Esophagus squamous epithelium (tissue), 5 donors: ENCODE results near the gene TTC31. TPM values are rescaled to one million over a fixed set of nuclear protein-coding genes. Genes with fewer than 3 reads are reported as not detected.
"Not testable (repeated sequence)": the region's sequence is repeated elsewhere in the genome, so short reads cannot be mapped to it uniquely, and the experiment has no call there.

Source experiments
- DNase-seq: peaks from one replicate; lab custom pipeline; 2025; lab: John Stamatoyannopoulos, UW
- H3K27ac ChIP-seq, 4 donors: fragments of 200-600 bp; sonication (generic); one replicate each; pipeline ENCODE4 v1.5.1; 2016 to 2019; ENCODE audit warnings: mild to moderate bottlenecking in 1 of 4
- H3K27me3 ChIP-seq, 4 donors: fragments of 200-600 bp; sonication (generic); 1 replicate in 3 of 4; 2 replicates in 1 of 4; pipeline versions ENCODE4 v1.5.1 to v1.6.0; 2017 to 2021; ENCODE audit warnings: antibody characterized with exemption in 1 of 4
- H3K36me3 ChIP-seq, 3 donors: fragments of 200-600 bp; sonication (generic); one replicate each; pipeline ENCODE4 v1.5.1; 2016 to 2019
- H3K4me1 ChIP-seq, 3 donors: fragments of 200-600 bp; sonication (generic); one replicate each; pipeline ENCODE4 v1.5.1; 2017 to 2019
- H3K4me3 ChIP-seq, 4 donors: fragments of 200-600 bp; sonication (generic); 1 replicate in 3 of 4; 2 replicates in 1 of 4; pipeline ENCODE4 v1.5.1; 2016 to 2019; ENCODE audit warnings: mild to moderate bottlenecking in 2 of 4, moderate library complexity in 1 of 4
- H3K9me3 ChIP-seq, 3 donors: fragments of 200-600 bp; sonication (generic); one replicate each; pipeline ENCODE4 v1.5.1; 2016 to 2019
- POLR2A ChIP-seq, 4 donors: fragments of 450-650 bp; IDR thresholded peaks; one replicate each; pipeline ENCODE4 v1.6.1; 2017; ENCODE audit warnings: antibody characterized with exemption in 4 of 4, mild to moderate bottlenecking in 4 of 4, moderate library complexity in 3 of 4
- WGBS, 2 donors: methylation state at CpG; one replicate each; pipeline ENCODE4 v1.1.5; 2018; 5-methylcytosine and 5-hydroxymethylcytosine counted together
- intact Hi-C: fragments of 100-400 bp; cut with DNase I; formaldehyde crosslinking; loops from one replicate; pipeline ENCODE4 v1.15.0; 2022
- total RNA-seq, 4 donors: library from RNA; depleted of rRNA; stranded (reverse); fragments of >200 nt; gene quantifications; one replicate each; pipeline ENCODE4 v1.1.0, GENCODE V29; 2016
- TF ChIP-seq, protein P1 (sequence below), 6 experiments: fragments of 450-650 bp in 4 of 6; fragments of 200-600 bp in 2 of 6; sonication (generic) in 2 of 6; IDR thresholded peaks; one replicate each; pipeline ENCODE4 v1.5.1; 2016 to 2019; ENCODE audit warnings: antibody characterized with exemption in 6 of 6, mild to moderate bottlenecking in 4 of 6, moderate library complexity in 4 of 6
- donor health status: DM: yes; HTN: yes; CAD: no.

TTC31 gene
- total RNA-seq, 4 donors from 2014 or later = 11.2 to 27.7 (median 17.5) TPM

DNA sequence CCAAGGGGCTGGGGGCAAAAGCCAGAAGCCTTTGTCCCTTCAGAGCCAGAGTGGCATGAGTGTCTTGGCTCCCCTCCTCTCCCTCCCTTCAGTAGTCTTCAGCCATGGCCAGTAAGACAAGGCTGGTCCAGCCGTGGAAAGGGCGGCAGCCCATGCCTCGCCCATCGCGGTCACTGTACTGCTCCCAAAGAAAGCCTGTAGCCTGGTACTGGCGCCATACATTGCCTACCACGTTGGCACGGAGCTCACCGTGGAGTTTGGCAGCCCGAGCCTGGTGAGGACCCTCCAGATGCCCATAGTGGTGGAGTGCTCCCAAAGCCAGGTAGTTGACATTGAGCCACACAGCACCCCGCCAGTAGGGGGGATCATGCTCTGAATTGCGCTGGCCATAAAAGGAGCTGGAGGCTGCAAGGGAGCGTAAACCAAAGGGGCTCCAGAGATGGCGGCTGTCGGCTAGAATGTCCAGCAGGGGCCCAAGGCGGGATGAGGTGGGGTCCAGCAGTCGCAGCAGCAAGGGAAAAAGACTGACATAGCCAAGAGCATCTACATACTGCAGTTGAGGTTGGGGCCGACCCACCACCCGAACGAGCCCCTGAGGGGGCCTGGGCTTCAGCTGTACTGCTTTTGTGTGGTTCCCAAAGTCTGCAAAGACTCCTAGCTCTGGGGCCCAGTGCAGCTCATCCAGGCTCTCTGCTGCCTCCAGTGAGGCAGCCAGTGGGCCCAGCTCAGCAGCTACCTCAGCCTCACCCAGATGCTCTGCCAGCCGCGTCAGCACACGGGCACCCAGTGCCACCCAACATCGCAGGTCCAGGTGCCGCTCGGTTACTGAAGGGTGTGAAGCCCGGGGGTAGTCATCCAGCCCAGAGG lies 21.5 kb upstream of the TTC31 start:
- no peak for TF ChIP-seq POLR2A (IDR thresholded peaks at IDR 0.05)
- TF ChIP-seq, protein P1, sequence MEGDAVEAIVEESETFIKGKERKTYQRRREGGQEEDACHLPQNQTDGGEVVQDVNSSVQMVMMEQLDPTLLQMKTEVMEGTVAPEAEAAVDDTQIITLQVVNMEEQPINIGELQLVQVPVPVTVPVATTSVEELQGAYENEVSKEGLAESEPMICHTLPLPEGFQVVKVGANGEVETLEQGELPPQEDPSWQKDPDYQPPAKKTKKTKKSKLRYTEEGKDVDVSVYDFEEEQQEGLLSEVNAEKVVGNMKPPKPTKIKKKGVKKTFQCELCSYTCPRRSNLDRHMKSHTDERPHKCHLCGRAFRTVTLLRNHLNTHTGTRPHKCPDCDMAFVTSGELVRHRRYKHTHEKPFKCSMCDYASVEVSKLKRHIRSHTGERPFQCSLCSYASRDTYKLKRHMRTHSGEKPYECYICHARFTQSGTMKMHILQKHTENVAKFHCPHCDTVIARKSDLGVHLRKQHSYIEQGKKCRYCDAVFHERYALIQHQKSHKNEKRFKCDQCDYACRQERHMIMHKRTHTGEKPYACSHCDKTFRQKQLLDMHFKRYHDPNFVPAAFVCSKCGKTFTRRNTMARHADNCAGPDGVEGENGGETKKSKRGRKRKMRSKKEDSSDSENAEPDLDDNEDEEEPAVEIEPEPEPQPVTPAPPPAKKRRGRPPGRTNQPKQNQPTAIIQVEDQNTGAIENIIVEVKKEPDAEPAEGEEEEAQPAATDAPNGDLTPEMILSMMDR (IDR thresholded peaks at IDR 0.05) = no peak
- no peaks in the 10 kb centered on the region for H3K9me3 ChIP-seq
- no peak for DNase-seq
- no peaks in the 10 kb centered on the region for H3K27me3 ChIP-seq
- H3K4me3 ChIP-seq = no peak overlapping the region
- H3K36me3 ChIP-seq = peaks cover 0 to 29% (median 7%) of the 10 kb centered on the region in 3 donors
- WGBS, 2 donors = 92 to 95% methylated on average over 7 to 12 of the region's 27 CpGs
- intact Hi-C loops = no loop called here
- H3K4me1 ChIP-seq = peaks cover 32 to 58% (median 35%) of the 10 kb centered on the region in 3 donors
- H3K27ac ChIP-seq = no peak overlapping the region

DNA sequence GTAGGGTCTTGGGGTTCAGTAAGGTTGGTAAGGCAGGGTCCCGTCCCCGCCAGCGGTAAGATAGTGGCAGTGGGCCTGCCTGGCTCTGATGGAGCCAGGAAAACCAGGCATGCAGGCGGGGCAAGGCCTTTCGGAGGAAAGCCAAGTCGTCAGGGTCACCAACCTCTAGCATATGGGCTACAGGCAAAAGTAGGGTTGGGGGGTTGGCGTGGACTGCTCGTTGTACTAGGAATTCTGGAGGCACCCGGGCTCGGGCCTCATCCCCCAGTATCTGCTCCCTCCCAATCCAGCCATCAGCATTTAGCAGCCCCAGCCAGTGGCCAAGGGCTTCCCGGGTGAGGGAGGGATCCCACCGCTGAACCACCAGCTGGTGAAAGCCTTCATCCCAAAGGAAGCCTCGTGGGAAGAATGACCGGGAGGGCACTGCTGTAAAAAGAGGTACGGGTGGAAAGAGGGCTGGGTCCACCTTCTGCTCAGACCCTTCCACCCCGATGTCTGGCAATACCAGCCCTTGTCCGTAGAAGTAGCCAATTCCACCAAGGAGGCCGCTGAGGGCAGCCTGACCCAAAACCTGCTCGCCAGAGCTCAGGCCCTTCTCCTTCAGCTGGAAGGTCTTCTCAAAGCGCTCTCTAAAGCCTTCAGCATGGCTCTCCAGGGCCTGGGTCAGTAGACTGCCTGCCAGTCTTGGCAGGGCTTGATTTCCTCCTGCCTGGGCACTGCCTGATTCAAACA lies 20.7 kb upstream of the TTC31 start:
- 81 to 90% methylated on average over 8 to 11 of the region's 20 CpGs for WGBS, 2 donors
- H3K27me3 ChIP-seq = no peaks in the 10 kb centered on the region
- H3K9me3 ChIP-seq = no peaks in the 10 kb centered on the region
- H3K27ac ChIP-seq = no peak overlapping the region
- H3K4me1 ChIP-seq = peaks cover 24 to 50% (median 27%) of the 10 kb centered on the region in 3 donors
- intact Hi-C loops = no loop called here
- H3K4me3 ChIP-seq = no peak overlapping the region
- TF ChIP-seq, protein P1 (IDR thresholded peaks at IDR 0.05) = no peak
- TF ChIP-seq POLR2A (IDR thresholded peaks at IDR 0.05) = no peak
- no peak for DNase-seq
- H3K36me3 ChIP-seq = peaks cover 0 to 29% (median 7%) of the 10 kb centered on the region in 3 donors

DNA sequence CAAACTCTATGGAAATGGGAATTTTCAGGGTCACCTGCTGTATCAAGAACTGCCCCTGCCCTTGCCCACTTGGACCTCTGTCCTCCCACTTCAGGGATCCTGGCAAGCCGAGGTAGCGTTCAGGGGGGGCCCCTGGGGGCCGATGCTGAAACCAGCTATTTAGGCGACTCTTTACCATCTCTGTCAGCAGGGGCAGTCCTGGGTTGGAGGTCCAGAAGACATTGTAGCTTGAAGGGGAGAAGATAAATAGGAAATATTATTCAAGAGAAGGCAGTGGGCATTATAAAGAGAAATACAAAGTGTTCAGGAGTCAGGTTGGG lies 20.1 kb upstream of the TTC31 start:
- WGBS, 2 donors = 100% methylated on average over 1 of the region's 4 CpGs; no CpG with 5 or more reads in 1 of the 2 donors
- peaks cover 21 to 45% (median 25%) of the 10 kb centered on the region in 3 donors for H3K4me1 ChIP-seq
- intact Hi-C loops = no loop called here

DNA sequence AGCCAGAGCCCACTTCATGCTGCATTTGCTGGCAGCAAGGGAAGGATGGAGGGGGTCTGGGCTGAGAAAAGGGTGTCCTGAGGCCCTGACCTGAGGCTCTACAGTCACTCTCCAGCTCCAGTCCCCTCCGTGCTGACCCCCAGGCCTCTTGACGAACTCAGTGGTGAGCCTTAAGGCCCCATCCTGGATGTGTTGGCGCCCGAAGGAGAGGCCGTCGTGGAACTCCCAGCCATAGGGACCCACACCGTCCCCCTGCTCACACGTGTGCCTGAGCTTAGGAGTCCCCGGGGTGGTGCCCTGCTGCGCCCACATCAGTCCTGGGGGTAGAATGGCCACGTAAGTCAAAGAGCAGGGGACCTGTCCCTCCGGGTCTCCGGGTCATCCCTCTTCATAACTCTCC lies 18.5 kb upstream of the TTC31 start:
- Histone ChIP-seq H3K9me3 (no peaks in the 10 kb centered on the region), H3K4me1 (peaks cover 13 to 36% (median 19%) of the 10 kb centered on the region in 3 donors), H3K27ac (peak overlapping the region; percentile 79 to 91 (median 84)), H3K27me3 (no peaks in the 10 kb centered on the region), H3K4me3 (peak overlapping the region; percentile 77 to 92 (median 81)), H3K36me3 (peaks cover 0 to 29% (median 7%) of the 10 kb centered on the region in 3 donors)
- WGBS, 2 donors = 0% methylated on average over 1 to 5 of the region's 13 CpGs
- TF ChIP-seq, protein P1 (IDR thresholded peaks at IDR 0.05) = no peak
- no peak for TF ChIP-seq POLR2A (IDR thresholded peaks at IDR 0.05)
- intact Hi-C loops = no loop called here
- no peak for DNase-seq

More for the DNA sequence above, 20.1 kb upstream of the TTC31 start:
- DNase-seq = no peak
- H3K9me3 ChIP-seq = no peaks in the 10 kb centered on the region
- no peaks in the 10 kb centered on the region for H3K27me3 ChIP-seq
- TF ChIP-seq, protein P1 (IDR thresholded peaks at IDR 0.05) = no peak
- TF ChIP-seq POLR2A (IDR thresholded peaks at IDR 0.05) = no peak
- peaks cover 0 to 29% (median 7%) of the 10 kb centered on the region in 3 donors for H3K36me3 ChIP-seq
- no peak overlapping the region for H3K4me3 ChIP-seq
- no peak overlapping the region for H3K27ac ChIP-seq

DNA sequence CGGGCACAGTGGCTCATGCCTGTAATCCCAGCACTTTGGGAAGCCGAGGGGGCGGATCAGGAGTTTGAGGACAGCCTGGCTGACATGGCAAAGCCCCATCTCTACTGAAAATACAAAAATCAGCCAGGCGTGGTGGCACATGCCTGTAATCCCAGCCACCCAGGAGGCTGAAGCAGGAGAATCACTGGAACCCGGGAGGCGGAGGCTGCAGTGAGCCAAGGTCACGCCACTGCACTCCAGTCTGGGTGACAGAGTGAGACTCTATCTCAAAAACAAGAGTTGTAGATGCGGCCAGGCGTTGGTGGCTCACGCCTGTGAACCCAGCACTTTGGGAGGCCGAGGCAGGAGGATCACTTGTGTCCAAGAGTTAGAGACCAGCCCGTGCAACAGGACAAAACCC lies 12.1 kb upstream of the TTC31 start:
- H3K4me3 ChIP-seq, DNase-seq, intact Hi-C loops, H3K9me3 ChIP-seq, H3K27me3 ChIP-seq, H3K27ac ChIP-seq: not testable (repeated sequence)
- H3K36me3 ChIP-seq = peaks cover 9 to 19% (median 10%) of the 10 kb centered on the region in 3 donors
- 91 to 94% methylated on average over 4 to 8 of the region's 12 CpGs for WGBS, 2 donors
- H3K4me1 ChIP-seq = peaks cover 6 to 32% (median 24%) of the 10 kb centered on the region in 3 donors
